Trophoblast cell (in vitro differentiated cells and primary cell): ENCODE data around the gene NEMP1.

Experiments used
- DNase-seq, 2 donors: peaks; one replicate each; pipeline ENCODE4 v3.0.0-alpha.2; 2016
- H2AFZ ChIP-seq: 2 replicates; pipeline ENCODE4 v1.6.1; 2013; ENCODE audit warnings: low read length, moderate library complexity, mild to moderate bottlenecking; ENCODE audit not compliant: insufficient read depth, poor library complexity
- H2AK5ac ChIP-seq: 2 replicates; pipeline ENCODE4 v1.6.1; 2013; ENCODE audit warnings: mild to moderate bottlenecking, low read length
- H2BK120ac ChIP-seq: 2 replicates; pipeline ENCODE4 v1.6.1; 2013; ENCODE audit warnings: low read length, mild to moderate bottlenecking, moderate library complexity; ENCODE audit not compliant: insufficient read depth, poor library complexity
- H2BK12ac ChIP-seq: 2 replicates; pipeline ENCODE4 v1.6.1; 2013; ENCODE audit warnings: mild to moderate bottlenecking, low read length, moderate library complexity
- H2BK5ac ChIP-seq: 2 replicates; pipeline ENCODE4 v1.6.1; 2013; ENCODE audit warnings: low read length, low read depth, moderate library complexity, mild to moderate bottlenecking; ENCODE audit not compliant: poor library complexity
- H3K14ac ChIP-seq: 2 replicates; pipeline ENCODE4 v1.6.1; 2013; ENCODE audit warnings: mild to moderate bottlenecking, low read length
- H3K18ac ChIP-seq: 2 replicates; pipeline ENCODE4 v1.6.1; 2013; ENCODE audit warnings: mild to moderate bottlenecking, low read length
- H3K23ac ChIP-seq: 2 replicates; pipeline ENCODE4 v1.6.1; 2013; ENCODE audit warnings: low read length
- H3K27ac ChIP-seq: 2 replicates; pipeline ENCODE4 v1.5.1; 2013; ENCODE audit warnings: low read depth, mild to moderate bottlenecking, inconsistent platforms, low read length, moderate library complexity
- H3K27me3 ChIP-seq: 2 replicates; pipeline ENCODE4 v1.6.1; 2013; ENCODE audit warnings: inconsistent platforms, mild to moderate bottlenecking, low read length, moderate library complexity; ENCODE audit not compliant: insufficient read depth
- H3K36me3 ChIP-seq, 2 experiments: 1 replicate in 1 of 2; 2 replicates in 1 of 2; pipeline ENCODE4 v1.6.1; 2013; ENCODE audit warnings: low read length in 2 of 2, mild to moderate bottlenecking in 2 of 2, moderate library complexity in 1 of 2; ENCODE audit not compliant: insufficient read depth in 2 of 2, control insufficient read depth in 1 of 2
- H3K4ac ChIP-seq: 2 replicates; pipeline ENCODE4 v1.6.1; 2013; ENCODE audit warnings: low read depth, mild to moderate bottlenecking, low read length, moderate library complexity
- H3K4me1 ChIP-seq, 2 experiments: 1 replicate in 1 of 2; 2 replicates in 1 of 2; pipeline ENCODE4 v1.6.1; 2013; ENCODE audit warnings: low read length in 2 of 2, mild to moderate bottlenecking in 2 of 2, moderate library complexity in 1 of 2; ENCODE audit not compliant: insufficient read depth in 2 of 2, control insufficient read depth in 1 of 2
- H3K4me2 ChIP-seq: 2 replicates; pipeline ENCODE4 v1.6.1; 2013; ENCODE audit warnings: inconsistent platforms, mild to moderate bottlenecking, low read length, moderate library complexity
- H3K4me3 ChIP-seq: 2 replicates; pipeline ENCODE4 v1.5.1; 2013; ENCODE audit warnings: mild to moderate bottlenecking, low read depth, low read length, inconsistent platforms
- H3K79me1 ChIP-seq: one replicate; pipeline ENCODE4 v1.6.1; 2013; ENCODE audit warnings: low read length
- H3K79me2 ChIP-seq: 2 replicates; pipeline ENCODE4 v1.6.1; 2013; ENCODE audit warnings: low read length, mild to moderate bottlenecking; ENCODE audit not compliant: control insufficient read depth, insufficient read depth, poor library complexity
- H3K9ac ChIP-seq: 2 replicates; pipeline ENCODE4 v1.6.1; 2013; ENCODE audit warnings: mild to moderate bottlenecking, low read length
- H3K9me3 ChIP-seq: 2 replicates; pipeline ENCODE4 v1.6.1; 2013; ENCODE audit warnings: low read depth, mild to moderate bottlenecking, control low read depth, inconsistent platforms, low read length; ENCODE audit not compliant: insufficient read depth
- H4K12ac ChIP-seq: 2 replicates; pipeline ENCODE4 v1.6.1; 2013; ENCODE audit warnings: low read depth, mild to moderate bottlenecking, low read length, moderate library complexity
- H4K8ac ChIP-seq: 2 replicates; pipeline ENCODE4 v1.6.1; 2013; ENCODE audit warnings: low read depth, mild to moderate bottlenecking, low read length, moderate library complexity
- H4K91ac ChIP-seq: one replicate; pipeline ENCODE4 v1.6.1; 2013; ENCODE audit warnings: low read depth, mild to moderate bottlenecking, low read length, moderate library complexity
- WGBS: extraction: QIAGEN DNeasy Blood & Tissue Kit; methylation state at CpG from one replicate; pipeline ENCODE4 v1.1.7; 2013; ENCODE audit warnings: missing lambda C conversion rate; ENCODE audit not compliant: insufficient read length, insufficient coverage; ENCODE audit errors: extremely low coverage; 5-methylcytosine and 5-hydroxymethylcytosine counted together

NEMP1 gene

DNA sequence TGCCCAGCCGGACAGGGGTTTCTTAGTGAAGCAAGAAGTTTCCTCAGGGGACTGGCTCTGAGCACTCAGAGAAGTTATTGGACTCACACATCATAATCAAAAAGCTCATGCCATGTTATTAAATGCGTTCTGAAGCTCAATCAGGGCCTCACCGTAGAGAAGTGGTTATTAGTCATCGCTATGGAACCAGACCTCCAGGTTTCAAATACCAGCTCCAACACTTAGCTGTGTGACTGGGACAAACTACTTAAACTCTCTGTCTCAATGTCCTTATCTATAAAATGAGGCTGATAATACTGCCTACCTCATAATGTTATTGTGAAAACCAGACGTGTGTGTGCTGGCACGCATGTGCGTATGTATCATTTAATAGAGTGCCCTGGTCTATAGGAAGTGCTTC, 25.3 kb upstream of the NEMP1 start:
- Histone ChIP-seq H3K36me3 (peaks cover 59 to 64% of the 10 kb centered on the region in 2 experiments), H4K91ac (no peak overlapping the region), H3K27me3 (no peaks in the 10 kb centered on the region), H3K79me2 (no peaks in the 10 kb centered on the region), H4K12ac (no peak overlapping the region), H3K27ac (no peak overlapping the region), H3K4me3 (no peak overlapping the region), H3K4me2 (no peak overlapping the region), H2BK120ac (no peak overlapping the region), H3K9ac (no peak overlapping the region), H2BK12ac (no peak overlapping the region), H3K4ac (no peak overlapping the region), H4K8ac (no peak overlapping the region), H3K23ac (no peak overlapping the region), H3K79me1 (no peaks in the 10 kb centered on the region), H3K18ac (no peak overlapping the region), H2AK5ac (no peak overlapping the region), H3K14ac (no peak overlapping the region), H3K4me1 (peaks cover 7 to 8% of the 10 kb centered on the region in 2 experiments), H2AFZ (no peak overlapping the region), H3K9me3 (no peaks in the 10 kb centered on the region), H2BK5ac (no peak overlapping the region)
- peak; percentile 27 to 54 for DNase-seq
- WGBS, result no CpG with 5 or more reads among the region's 7 CpGs

DNA sequence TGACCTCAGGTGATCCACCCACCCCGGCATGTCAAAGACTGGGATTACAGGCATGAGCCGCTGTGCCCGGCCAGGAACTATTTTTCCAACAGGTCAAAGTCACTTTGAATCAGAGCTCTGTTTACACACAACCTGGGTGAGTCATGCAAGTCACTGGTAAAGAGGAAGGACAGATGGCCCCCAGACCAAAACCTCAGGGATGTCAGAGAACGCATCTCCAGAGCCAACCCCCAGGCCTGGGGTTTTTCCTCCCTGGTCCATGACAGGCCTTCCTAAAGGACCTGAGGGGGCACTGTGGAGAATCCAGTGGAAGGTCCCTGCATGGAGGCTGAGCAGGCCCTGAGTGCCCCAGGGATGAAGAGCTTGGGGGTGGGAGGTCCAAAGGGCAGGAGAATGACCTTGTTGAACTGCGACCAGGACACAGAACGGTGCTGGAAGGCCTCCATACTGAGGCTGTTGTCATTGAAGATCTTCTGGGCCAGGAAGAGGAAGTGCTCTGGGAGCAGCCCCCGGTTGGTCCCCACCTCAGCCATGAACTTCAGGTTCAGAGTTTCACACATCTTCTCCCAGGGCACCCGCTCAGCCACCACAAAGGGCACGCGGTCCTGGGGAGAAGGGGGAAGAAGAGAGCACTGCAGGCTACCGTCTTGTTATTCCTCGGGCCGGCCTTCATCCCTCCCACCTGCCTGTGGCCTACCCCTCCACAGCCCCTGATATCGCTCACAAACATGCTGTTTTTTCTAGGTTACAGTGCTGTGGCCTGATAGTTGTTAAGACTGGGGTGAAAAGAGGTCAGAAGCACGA, 23.5 kb upstream of the NEMP1 start:
- H3K4me2 ChIP-seq, result no peak overlapping the region

DNA sequence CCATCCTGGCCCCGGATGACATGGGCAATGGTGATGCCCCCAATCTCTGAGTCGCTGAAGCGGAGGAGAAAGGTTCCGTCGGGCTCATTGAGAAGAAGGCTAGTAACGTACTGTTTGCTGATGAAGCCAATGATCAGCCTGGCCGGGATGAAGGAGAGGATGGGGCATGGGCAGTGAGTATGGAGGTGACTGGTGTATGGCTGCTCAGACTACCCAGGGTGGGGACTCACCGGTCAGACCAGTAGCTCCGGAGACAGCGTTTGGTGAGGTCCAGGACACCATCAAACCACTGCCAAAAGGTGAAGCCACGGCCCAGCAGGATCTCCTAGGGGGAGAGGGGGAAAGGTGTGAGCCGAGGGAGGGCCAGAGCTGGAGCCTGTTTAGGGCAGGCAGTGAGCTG, 21.2 kb upstream of the NEMP1 start:
- H3K4me3 ChIP-seq, result no peak overlapping the region
- no peak overlapping the region for H3K9ac ChIP-seq
- no peak overlapping the region for H4K91ac ChIP-seq
- H2AK5ac ChIP-seq, result no peak overlapping the region
- H3K9me3 ChIP-seq, result peaks cover 2% of the 10 kb centered on the region
- H4K8ac ChIP-seq, result no peak overlapping the region
- H3K4me1 ChIP-seq, result peaks cover 7 to 9% of the 10 kb centered on the region in 2 experiments
- H3K18ac ChIP-seq, result no peak overlapping the region
- H3K27me3 ChIP-seq, result no peaks in the 10 kb centered on the region
- H3K79me1 ChIP-seq, result no peaks in the 10 kb centered on the region
- no peak overlapping the region for H3K4ac ChIP-seq
- no peak overlapping the region for H3K14ac ChIP-seq
- no peak overlapping the region for H2BK120ac ChIP-seq
- H4K12ac ChIP-seq, result no peak overlapping the region
- H2BK12ac ChIP-seq, result no peak overlapping the region
- no peak overlapping the region for H3K27ac ChIP-seq
- no peak overlapping the region for H3K23ac ChIP-seq
- H3K79me2 ChIP-seq, result no peaks in the 10 kb centered on the region
- peaks cover 55 to 63% of the 10 kb centered on the region in 2 experiments for H3K36me3 ChIP-seq
- DNase-seq, result no peak
- no peak overlapping the region for H3K4me2 ChIP-seq
- H2AFZ ChIP-seq, result no peak overlapping the region
- WGBS, result no CpG with 5 or more reads among the region's 12 CpGs
- H2BK5ac ChIP-seq, result no peak overlapping the region

More for the DNA sequence above, 23.5 kb upstream of the NEMP1 start:
- Histone ChIP-seq H4K12ac (no peak overlapping the region), H3K27ac (no peak overlapping the region), H3K4ac (no peak overlapping the region), H3K79me1 (no peaks in the 10 kb centered on the region), H3K9me3 (no peaks in the 10 kb centered on the region), H3K79me2 (no peaks in the 10 kb centered on the region), H3K9ac (no peak overlapping the region), H3K23ac (no peak overlapping the region), H4K91ac (no peak overlapping the region), H3K14ac (no peak overlapping the region), H2BK12ac (no peak overlapping the region), H2AFZ (no peak overlapping the region), H3K36me3 (peaks cover 55 to 64% of the 10 kb centered on the region in 2 experiments), H2BK5ac (no peak overlapping the region), H2BK120ac (no peak overlapping the region), H3K4me1 (peaks cover 7 to 8% of the 10 kb centered on the region in 2 experiments), H3K18ac (no peak overlapping the region), H2AK5ac (no peak overlapping the region), H3K27me3 (no peaks in the 10 kb centered on the region), H4K8ac (no peak overlapping the region), H3K4me3 (no peak overlapping the region)
- DNase-seq, result no peak
- WGBS, result no CpG with 5 or more reads among the region's 15 CpGs

DNA sequence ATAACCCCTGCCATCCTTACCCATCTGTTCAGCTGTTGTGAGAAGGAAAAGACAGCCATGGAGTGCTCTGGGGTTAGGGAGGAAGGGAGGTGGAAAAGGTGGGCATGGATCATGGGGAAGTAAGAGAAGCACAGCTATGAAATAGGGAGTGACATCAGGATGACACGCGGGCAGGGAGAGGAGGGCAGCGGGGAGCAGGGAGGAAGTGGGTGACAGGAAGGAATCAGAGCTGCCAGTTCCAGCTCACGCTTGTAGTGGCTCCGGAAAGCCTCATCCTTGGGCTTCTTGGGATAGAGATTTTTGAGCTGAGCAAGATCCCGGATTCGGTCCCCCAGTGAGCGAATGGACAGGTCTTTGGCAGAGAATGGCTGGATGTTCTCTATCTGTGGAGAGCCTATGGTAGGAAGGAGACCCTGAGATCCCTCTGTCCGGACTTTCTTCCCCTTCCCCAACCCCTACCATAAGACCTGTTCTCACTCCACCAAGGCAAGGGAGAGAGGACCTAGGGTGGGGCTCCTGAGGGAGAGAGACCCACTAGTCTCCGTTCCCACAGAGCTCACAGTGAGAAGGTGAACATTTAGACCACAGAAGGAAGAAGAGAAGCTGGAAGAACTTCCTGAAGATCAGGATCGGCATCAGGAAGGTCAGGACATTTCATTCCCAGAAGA, 20.6 kb upstream of the NEMP1 start:
- no CpG with 5 or more reads among the region's 11 CpGs for WGBS

More for the DNA sequence above, 20.6 kb upstream of the NEMP1 start:
- DNase-seq, result no peak
- H3K79me2 ChIP-seq, result no peaks in the 10 kb centered on the region
- H3K79me1 ChIP-seq, result peaks cover 3% of the 10 kb centered on the region
- no peak overlapping the region for H2AFZ ChIP-seq
- H4K8ac ChIP-seq, result no peak overlapping the region
- peaks cover 9 to 15% of the 10 kb centered on the region in 2 experiments for H3K4me1 ChIP-seq
- no peak overlapping the region for H3K14ac ChIP-seq
- no peak overlapping the region for H4K12ac ChIP-seq
- no peak overlapping the region for H2AK5ac ChIP-seq
- H2BK5ac ChIP-seq, result no peak overlapping the region
- no peak overlapping the region for H3K23ac ChIP-seq
- H3K18ac ChIP-seq, result no peak overlapping the region
- H2BK12ac ChIP-seq, result no peak overlapping the region
- H2BK120ac ChIP-seq, result no peak overlapping the region
- H3K9me3 ChIP-seq, result peaks cover 2% of the 10 kb centered on the region
- no peak overlapping the region for H3K4ac ChIP-seq
- no peak overlapping the region for H3K4me3 ChIP-seq
- H4K91ac ChIP-seq, result no peak overlapping the region
- no peak overlapping the region for H3K4me2 ChIP-seq
- H3K27ac ChIP-seq, result no peak overlapping the region
- peaks cover 54 to 62% of the 10 kb centered on the region in 2 experiments for H3K36me3 ChIP-seq
- H3K27me3 ChIP-seq, result no peaks in the 10 kb centered on the region
- H3K9ac ChIP-seq, result no peak overlapping the region
